ENCODE results near the gene FYN.

The FYN gene

DNA sequence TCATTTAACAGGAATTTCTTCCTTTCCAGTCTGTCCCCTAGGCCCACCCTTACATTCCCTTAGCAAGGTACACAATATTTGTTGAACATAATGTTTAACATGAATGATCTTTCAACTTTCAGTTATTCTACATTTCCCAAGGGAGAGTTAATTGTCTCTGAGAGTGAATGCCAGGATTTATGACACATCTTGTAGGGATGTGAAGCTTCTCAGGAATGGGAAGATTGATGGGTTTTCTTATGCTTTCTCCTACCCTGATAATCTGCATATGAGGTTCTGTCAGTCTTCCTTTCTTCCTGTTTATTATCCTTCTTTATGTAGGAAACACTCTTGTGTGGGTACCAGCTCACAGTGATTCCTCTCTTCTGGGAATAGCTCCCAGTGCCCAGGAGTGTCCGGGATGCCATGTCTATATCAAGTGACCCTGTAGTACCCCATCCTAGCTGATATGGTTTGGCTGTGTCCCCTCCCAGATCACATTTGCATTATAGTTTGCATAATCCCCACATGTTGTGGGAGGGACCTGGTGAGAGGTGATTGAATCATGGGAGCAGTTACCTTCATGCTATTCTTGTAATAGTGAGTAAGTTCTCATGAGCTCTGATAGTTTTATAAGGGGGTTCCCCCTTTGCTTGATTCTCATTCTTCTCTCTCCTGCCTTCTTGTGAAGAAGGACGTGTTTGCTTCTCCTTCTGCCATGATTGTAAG lies 7.1 kb upstream of the FYN start:
- no peak for DNase-seq

DNA sequence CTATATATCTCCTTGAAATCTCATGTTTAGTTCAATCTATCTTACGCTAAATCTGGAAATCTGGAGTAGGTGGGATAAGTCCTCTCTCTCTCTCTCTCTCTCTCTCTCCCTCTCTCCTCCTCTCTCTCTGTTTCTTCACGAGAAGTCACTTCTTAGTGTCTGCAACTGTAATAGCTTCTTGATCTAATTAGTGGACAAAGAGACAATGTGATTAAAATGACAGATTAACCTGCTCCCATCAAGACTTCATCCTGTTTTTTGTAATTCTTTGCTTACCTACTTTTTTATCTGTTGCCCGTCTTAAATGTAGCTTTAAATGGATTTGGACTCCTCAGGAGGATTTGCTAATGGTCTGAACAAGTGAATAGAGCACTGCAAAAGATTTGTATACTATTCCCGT lies 2.5 kb upstream of the FYN start:
- no peak for DNase-seq

DNA sequence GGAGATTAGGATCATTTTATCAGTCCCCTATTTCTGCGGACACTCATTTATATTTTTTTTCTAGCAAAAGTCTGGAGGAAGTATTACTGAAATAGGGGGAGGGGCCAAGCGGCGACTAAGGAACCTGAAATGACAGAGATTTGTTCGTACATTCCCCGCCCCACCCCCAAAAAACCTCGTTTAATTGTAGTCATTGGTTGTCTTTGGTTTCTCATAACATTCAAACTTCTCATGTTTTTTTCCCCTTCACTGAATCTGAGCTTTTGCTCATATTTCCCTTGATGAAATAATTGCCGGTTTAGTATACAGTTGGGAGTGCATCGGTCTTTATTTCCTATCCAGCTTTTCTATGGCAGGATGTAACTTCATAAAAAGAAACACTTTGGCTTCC lies 768 bp upstream of the FYN start:
- DNase-seq = peak; percentile 51 to 72

DNA sequence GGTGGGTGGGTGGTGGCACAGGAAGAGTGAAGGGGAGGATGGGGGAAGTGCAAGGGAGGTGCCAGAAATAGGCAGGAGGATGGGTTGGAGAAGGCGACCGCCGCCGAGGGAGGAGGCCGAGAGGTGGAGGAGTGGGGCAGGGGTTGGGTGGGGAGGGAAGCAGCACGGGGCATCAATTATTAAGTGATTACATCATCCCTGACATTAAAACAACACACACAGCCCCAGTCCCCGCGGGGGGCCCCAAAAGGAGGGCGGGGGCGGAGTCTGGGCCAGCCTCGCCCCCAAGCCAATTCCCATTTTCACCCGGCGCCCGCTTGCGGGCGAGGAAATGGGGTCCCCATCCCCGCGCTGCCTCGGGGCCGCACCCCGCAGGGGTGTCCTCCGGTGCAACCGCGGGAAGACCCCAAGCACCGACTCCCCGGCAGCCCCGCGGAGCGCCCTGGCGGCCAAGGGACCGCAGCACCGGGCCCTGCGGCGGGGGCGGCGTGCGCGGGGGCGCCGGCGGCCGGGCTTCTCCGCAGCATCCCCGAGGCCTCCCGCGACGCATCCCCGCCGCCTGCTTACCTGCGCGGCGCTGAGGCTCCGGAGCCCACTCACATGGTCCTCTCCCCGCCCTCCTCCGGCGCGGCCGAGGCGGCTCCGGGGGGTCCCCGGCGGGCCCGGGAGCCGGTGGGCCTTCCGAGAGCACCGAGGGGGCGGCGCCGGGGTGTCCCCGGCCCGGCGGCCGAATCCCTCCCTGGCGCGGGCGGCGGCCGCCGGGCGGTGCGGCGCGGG lies 663 bp downstream of the FYN start:
- DNase-seq = peak; percentile 63 to 76

DNA sequence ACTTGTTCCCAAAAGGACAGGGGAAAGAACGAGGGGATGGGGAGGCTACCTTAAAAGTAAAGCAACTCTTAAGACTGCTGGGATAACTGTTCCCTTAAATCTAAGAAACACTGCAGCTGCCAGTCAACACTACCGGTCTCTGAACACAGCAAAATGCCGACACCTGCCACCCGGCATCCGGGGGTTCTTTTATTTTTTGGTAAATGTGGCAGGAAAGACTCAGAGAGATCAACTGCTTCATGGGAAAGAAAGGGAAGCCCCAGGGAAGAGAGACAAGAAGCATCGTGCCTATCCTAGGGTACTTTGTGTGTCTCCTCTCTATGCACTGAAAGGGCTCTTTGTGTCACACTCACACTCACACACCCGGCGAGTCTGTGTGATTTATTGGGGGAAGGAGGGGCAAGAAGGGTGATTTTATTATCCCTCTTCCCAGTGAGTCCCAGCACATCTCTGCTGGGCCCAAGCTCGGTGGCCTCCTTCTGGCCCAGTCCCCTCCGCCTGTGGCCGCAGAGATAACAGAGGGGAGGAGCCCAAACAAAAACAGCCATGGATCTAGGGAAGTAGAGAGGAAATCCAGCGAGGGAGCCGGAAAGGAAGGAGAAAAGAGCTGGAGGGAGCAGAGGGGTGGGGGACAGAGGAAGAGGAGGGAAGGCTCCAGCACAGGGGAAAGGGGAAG lies 1.4 kb downstream of the FYN start:
- DNase-seq = no peak

DNA sequence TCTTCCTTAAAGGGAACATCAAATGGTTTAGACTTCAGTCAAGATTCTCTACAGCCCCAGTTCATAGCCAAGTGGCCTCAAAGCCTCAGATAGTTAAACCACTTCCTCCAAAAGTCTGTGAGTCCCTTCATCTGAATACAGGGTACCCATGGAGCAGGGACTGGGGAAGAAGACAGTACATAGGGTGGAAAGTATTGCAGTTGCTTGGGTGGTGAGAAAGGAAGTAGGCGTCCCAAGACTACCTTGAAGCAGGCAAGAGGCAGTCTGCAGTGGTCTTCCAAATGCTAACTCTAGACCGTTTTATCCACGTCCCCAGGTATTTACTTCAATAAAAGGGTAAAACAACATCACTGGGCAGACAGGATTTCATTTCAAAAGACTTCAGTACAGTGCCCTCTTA lies 2.0 kb downstream of the FYN start:
- DNase-seq = peak in 1 of 2 experiments; percentile 61

DNA sequence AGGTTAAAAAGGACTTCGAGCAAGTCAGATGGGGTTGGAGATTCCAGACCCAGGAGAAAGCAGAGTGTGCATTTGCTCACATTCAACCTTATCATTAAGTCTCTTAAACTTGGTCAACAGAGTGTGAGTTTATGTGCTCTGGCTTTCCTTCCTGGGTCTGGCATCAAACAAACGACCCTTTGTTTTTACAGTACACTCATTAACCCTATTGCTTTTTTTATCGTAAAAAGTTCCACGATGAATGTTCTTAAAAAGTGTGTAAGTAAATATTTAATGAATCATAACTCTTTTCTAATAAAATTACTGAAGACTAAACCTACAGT lies 2.5 kb downstream of the FYN start:
- no peak for DNase-seq

DNA sequence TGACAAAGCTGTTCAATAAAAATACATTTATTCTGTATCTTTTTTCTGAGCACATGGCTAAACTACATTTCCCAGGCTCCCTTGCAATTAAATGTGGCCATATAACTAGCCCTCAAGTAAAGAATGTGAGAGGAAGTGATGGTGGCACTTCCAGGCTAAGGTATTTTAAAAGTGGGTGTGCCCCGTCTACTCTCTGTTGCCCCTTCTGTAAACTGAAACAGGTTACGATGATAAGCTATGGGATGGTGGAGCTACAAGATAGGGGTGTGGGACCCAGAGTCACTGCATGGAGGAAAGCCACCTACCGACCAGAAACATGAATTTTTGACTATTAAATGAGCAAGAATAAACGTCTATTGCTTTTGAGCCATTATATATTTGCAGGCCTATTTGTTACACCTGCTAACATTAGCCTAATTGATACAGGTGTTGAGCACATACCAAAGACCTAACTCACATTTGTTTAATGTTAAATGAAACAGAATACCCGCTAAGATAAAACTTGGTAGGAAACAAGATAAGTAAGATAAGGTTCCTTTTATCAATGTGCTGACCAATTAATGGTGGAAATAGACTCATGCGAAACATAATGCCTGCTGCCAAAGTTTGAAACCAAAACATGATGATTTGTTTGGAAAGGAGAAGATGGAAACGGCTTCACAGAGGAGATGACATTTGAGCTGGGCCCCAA lies 3.1 kb downstream of the FYN start:
- DNase-seq = no peak

DNA sequence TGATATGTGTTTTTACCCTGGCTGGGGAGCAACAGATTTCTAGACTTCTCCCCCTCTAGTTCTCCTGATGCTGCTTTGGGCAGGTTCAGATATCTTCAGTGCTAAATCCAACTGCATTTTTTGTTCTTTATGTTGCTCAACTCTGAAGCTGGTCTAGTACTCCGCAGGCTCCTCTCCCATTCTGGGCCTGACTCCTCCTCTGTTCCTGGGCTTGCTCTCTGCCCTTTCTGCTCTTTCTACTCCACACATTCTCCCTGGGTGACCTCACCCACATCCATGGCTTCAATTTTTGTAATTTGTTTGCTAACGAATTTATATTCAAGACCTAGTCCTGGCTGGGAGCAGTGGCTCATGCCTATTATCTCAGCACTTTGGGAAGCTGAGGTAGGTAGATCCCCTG lies 6.4 kb downstream of the FYN start:
- DNase-seq = no peak

DNA sequence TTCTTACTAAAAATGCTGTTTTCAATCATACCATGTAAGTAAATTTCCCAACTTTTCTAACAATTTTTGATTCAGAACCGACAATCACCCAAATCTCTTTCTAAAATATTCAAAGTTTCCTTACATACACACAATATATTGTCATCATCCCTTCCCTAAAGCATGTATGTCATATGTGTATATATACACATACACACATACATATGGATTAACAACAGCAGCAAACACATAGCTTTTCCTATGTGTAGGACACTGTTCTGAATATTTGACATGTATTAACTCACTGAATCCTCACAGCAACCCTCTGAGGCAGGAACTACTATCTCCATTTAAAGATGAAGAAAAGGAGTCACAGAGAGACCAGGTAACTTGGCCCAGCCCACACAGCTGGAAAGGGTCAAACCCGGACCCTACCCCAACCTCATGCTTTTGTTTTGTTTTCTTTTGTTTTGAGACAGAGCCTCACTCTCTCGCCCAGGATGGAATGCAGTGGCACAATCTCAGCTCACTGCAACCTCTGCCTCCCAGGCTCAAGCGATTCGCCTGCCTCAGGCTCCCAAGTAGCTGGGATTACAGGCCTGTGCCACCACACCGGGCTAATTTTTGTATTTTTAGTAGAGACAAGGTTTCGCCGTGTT lies 7.2 kb downstream of the FYN start:
- no peak for DNase-seq

DNA sequence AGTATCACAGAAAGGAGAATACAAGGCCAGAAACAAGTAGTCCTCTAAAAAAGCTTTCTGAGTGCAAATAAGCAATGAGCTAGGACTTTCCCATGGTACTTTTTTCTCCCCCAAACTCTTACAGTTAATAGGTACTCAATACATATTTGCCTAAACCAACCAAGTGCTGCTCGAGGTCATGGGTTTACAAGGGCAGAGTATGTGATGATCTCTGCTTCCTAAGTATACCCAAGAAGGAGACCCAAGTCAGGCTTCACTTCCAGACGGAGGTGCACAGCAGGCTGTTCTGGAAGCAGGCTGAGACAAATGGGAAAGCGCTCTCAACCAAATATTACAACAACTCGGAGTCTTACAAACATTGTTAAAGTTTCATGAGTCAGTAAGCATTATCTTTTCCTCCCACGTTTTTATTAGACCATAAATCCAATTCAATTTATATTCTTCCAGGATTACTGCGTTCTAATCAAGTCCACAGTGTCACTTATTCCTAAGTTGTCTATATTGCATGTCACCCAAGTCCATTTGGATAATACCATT lies 8.1 kb downstream of the FYN start:
- no peak for DNase-seq

DNA sequence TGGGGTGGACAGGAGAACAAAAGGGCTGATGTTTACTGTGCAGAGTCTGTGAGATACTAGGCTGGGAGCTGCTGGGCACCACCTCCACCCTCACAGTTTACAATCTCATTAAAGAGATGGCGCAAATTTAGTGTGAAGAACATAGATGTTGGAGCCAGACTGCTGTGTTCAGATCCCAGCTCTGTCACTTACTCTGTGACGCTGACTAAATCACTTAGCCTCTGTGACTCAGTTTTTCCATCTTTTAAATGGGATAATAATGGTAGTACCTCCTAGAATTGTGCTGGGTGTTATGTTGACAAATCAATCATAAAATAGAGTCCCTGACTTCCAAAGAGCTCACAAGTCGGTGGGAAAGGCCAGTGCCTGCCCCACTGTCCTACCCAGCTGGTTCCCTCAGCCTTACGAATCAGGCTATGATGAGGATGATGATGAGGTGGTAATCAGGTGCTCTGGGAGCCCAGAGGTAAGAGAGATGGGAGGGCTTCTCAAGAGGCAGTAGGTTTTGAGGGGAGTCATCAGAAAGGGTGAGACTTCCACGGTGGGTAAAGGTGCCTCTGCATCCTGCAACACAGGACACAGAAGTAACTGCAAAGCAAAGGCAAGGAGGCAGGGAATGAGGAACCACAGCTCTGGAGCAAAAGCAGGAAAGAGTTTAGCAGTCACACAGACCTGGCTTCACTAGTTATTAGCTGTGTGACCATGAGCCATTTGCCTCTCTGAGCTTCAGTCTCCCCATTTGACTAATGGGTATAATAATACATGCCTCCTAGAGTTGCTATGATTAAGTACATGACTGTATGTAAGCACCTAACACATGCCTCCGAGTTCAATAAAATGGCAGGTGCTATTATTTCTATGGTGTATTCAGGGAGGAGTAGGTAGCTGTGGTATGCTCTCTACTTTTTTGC lies 8.9 kb downstream of the FYN start:
- no peak for DNase-seq

DNA sequence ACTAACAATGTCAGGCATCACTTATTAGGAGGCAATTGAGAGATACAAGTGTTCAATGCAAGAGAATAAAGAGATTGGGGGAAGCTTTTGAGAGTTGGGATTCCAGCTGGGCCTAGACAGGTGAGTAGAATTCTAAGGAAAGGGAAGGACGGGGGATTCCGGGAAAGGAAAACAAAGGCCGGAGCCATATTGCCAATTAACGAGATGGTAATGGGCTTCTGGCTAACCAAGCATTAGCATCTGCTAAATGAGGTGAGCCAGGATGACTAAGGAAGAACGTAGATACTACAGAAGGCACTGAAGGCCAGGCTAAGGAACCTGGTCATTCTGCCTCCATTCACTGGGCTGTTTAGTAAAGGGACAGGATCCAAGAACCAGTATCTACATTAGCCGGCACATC lies 10.5 kb downstream of the FYN start:
- DNase-seq = no peak

DNA sequence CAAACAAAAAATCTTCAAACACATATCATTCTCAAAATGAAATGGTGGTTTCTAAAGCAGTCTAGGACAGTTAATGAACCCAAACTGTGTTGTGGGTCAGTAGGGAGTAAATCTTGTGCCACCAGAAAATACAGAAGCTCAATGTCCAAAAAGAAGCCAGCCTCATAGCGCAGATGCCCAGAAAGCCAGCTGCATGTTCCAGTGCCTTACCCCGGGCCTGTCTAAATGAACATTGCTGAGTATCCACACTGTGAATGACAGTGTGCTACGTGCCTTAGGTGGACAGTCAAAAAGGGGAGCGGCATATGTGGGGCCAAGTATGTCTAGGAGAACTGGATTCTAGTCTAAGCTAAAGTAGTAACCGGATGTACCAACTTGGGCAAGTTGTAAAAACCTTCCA lies 10.9 kb downstream of the FYN start:
- no peak for DNase-seq

DNA sequence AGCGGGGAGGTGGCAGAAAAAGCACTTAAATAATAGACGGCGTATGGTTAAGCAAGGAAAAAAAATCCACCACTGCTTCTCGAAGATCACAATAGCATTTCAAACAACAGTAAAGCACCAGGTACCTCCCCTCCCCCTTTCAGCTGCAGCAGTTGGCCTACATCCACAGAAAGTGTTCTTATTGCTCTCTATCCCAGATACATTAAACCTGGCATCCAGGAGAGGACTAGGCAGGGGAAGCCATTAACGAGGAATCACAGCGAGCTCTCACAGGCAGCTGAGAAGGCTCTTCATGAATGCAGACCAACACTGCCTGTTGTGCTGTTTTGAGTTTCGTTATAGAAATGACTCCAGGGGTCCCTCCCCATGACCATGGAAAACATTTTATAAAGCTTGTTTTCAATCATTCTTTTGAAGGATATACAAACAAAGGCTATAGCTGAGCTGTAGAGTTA lies 11.8 kb downstream of the FYN start:
- DNase-seq = no peak

DNA sequence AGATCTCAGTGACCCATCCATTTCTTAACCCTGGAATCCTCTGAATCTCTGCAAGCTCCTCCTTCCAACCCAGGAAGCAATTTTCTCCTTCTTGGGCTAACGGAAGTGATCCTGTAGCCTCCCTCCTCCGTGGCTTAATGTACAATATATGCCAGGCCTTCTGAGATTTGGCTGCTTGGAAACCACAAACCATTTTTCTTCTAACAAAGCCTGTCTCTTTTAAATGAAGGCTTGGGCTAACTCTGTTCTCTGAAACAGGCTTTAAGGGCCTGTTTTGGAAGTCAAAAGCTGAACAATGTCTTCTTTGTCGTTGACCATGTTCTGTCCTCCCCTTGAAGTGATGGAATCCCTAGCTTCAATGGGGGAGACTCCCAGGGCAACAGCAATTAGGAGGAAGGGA lies 14.9 kb downstream of the FYN start:
- DNase-seq = no peak

DNA sequence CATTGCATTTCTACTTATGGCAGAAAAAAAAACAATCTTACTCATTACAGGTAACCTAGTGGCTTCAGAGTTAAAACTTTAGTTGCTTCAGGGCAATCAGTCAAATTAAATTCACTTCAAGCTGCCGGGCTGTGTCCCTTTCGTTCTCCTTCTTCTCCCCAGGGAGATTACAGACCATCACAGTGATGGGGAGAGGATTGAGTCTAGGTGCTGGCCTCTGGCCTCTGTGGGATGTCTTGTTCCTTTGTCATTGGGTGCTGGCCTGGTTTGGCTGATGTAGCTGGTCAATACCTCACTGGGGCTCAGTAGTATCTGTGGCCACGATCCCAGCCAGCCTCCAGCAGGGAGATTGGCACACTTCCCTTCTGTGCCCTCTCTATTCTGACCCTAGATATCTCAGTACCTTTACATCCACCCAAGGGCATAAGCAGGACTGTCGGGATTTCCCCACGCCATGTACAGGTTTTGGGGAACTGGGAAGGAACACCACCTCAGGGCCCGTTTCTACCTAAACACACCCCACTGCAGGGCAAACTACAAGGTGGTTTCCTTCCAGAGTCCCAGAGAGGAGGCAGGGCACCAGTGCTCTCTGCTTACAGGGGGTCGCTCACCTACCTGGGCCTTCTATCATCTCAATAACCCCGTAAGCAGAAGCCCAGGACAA lies 15.4 kb downstream of the FYN start:
- no peak for DNase-seq

DNA sequence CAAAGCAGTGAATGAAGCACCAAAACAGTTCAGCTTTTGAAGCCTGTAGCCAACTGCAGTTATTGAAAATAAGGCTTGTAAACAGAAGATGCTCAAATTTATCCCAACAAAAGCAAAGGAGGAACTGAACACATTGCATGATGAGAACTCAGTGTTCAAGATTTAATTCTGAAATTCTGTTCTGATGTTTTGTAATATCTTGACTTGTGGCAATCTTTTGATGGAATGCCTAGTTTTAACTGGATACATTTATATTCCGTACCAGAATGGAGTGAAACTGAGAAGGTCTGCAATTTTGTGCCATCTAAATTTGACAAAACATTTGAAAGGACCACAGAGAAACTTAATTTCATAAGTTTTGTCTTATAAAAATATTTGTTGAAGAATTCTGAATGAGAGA lies 17.5 kb downstream of the FYN start:
- no peak for DNase-seq

DNA sequence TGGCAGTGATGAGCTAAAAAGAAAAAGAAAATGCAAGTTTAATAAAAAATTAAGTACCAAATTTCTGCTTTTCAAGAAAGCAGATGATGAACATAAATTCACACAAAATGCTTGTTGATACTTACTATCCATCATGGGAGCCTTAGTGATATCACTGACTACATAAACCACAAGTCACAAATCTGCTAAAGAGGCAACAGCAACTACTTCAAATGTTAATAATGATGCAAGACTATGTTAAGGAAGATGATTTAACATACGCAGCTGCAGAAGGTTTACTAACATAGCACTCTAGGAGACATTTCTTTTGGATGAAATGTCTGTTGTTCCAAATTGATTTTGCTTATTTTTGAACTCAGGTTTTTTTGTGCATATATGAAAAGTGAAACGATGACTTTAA lies 18.6 kb downstream of the FYN start:
- DNase-seq = no peak

DNA sequence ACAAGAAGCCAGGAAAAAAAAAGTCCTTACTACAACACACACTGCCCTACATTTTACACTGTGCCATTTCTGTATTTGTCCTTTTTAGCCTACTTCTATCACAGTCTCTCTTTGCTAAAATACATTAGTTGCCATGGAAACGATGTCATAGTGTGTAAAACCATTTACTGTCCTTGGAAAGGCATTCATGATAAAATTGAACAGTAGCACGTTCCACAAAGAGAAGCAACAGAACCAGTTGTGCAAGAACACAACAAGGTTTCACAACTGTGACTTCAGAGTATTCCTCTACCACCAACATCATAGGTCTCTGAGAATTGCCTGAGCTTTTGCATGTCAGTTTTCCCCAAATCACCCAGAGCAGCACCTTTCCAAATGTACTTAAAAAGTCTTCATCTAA lies 20.5 kb downstream of the FYN start:
- no peak for DNase-seq

DNA sequence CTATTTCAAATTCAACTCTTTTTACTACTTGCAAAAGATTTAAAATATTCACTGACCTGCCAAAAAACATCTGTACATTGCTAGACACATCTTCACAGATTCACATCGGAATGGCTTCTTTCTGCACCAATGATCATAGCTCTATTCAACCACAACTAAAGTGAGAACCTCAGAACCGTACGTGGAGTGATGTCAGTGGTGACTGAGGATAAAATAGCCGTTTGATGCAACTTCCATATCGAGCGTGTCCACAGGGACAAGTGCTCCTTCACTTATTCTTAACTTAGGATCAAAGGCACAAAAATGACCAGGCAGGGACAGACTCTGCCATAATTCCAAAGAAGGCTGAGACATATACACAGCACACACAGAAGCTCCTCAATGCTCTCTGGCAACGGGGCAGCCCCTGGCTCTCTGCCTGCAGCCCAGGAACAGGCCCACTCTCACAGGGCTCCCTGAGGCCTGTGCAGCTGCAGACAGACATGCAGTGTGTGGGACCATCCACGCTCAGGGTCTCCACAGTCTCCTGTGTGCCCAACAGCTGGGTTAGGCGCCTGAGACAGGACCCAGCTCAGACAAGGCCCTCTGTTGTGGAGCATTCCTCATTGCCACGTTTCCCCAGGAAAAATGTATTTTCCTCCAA lies 22.8 kb downstream of the FYN start:
- no peak for DNase-seq
